Neuronal stem cell (in vitro differentiated cells): ENCODE measurements around the gene DLST.
A peak's percentile ranks its signal among the peaks of the same experiment; 100 is the strongest.

Experiments
- DNase-seq: peaks from one replicate; pipeline ENCODE4 v3.0.0-alpha.2; 2013; ENCODE audit warnings: low spot score
- H2AFZ ChIP-seq: one replicate; pipeline ENCODE4 v1.6.1; 2013; ENCODE audit warnings: mild to moderate bottlenecking, low read length, inconsistent platforms
- H2AK5ac ChIP-seq: 2 replicates; pipeline ENCODE4 v1.6.1; 2013; ENCODE audit warnings: low read depth, mild to moderate bottlenecking, inconsistent platforms, low read length, moderate library complexity, mixed read lengths
- H2BK120ac ChIP-seq: 2 replicates; pipeline ENCODE4 v1.6.1; 2013; ENCODE audit warnings: low read depth, mild to moderate bottlenecking, inconsistent platforms, low read length, moderate library complexity, mixed read lengths
- H2BK12ac ChIP-seq: one replicate; pipeline ENCODE4 v1.6.1; 2013; ENCODE audit warnings: low read length, inconsistent platforms
- H2BK15ac ChIP-seq: 2 replicates; pipeline ENCODE4 v1.6.1; 2013; ENCODE audit warnings: mild to moderate bottlenecking, low read length, inconsistent platforms, mixed read lengths
- H2BK5ac ChIP-seq: one replicate; pipeline ENCODE4 v1.6.1; 2013; ENCODE audit warnings: inconsistent platforms, mild to moderate bottlenecking, low read length, moderate library complexity
- H3K14ac ChIP-seq: one replicate; pipeline ENCODE4 v1.6.1; 2013; ENCODE audit warnings: low read length, inconsistent platforms
- H3K18ac ChIP-seq: 2 replicates; pipeline ENCODE4 v1.6.1; 2013; ENCODE audit warnings: low read length, inconsistent platforms
- H3K23ac ChIP-seq: 2 replicates; pipeline ENCODE4 v1.6.1; 2013; ENCODE audit warnings: low read depth, mild to moderate bottlenecking, mixed read lengths, low read length, inconsistent platforms; ENCODE audit not compliant: poor library complexity
- H3K27ac ChIP-seq: replicated peaks from 3 replicates; pipeline ENCODE4 v1.5.1; 2013; ENCODE audit warnings: low read length, inconsistent platforms
- H3K27me3 ChIP-seq, 3 experiments: 2 replicates each; pipeline ENCODE4 v1.6.1; 2013; ENCODE audit warnings: low read length in 3 of 3, mild to moderate bottlenecking in 2 of 3, inconsistent platforms in 1 of 3, low read depth in 1 of 3, mixed read lengths in 1 of 3, moderate library complexity in 1 of 3; ENCODE audit not compliant: control insufficient read depth in 3 of 3, insufficient read depth in 3 of 3
- H3K36me3 ChIP-seq, 2 donors: replicated peaks in 1 of 2; 2 replicates each; pipeline ENCODE4 v1.6.1; 2013; ENCODE audit warnings: low read length in 2 of 2; ENCODE audit not compliant: control insufficient read depth in 2 of 2, insufficient read depth in 2 of 2
- H3K4ac ChIP-seq: 2 replicates; pipeline ENCODE4 v1.6.1; 2013; ENCODE audit warnings: inconsistent platforms, mild to moderate bottlenecking, low read length, moderate library complexity
- H3K4me1 ChIP-seq, 2 donors: 1 replicate in 1 of 2; 2 replicates in 1 of 2; pipeline ENCODE4 v1.6.1; 2013; ENCODE audit warnings: low read length in 2 of 2, low read depth in 1 of 2; ENCODE audit not compliant: control insufficient read depth in 2 of 2, insufficient read depth in 1 of 2
- H3K4me2 ChIP-seq: one replicate; pipeline ENCODE4 v1.6.1; 2013; ENCODE audit warnings: mild to moderate bottlenecking, low read length, inconsistent platforms; ENCODE audit not compliant: insufficient read depth, poor library complexity, severe bottlenecking
- H3K4me3 ChIP-seq, 2 donors: 2 replicates each; pipeline ENCODE4 v1.5.1; 2013; ENCODE audit warnings: low read length in 2 of 2, mild to moderate bottlenecking in 2 of 2, inconsistent platforms in 1 of 2, moderate library complexity in 1 of 2
- H3K79me1 ChIP-seq: one replicate; pipeline ENCODE4 v1.6.1; 2013; ENCODE audit warnings: low read depth, mild to moderate bottlenecking, inconsistent platforms, low read length, moderate library complexity
- H3K9ac ChIP-seq: one replicate; pipeline ENCODE4 v1.6.1; 2013; ENCODE audit warnings: mild to moderate bottlenecking, low read depth, low read length, inconsistent platforms; ENCODE audit not compliant: poor library complexity
- H3K9me3 ChIP-seq, 2 donors: replicated peaks in 1 of 2; 2 replicates each; pipeline versions ENCODE3 to v1.6.1; 2013; ENCODE audit warnings: low read length in 2 of 2, mild to moderate bottlenecking in 2 of 2, inconsistent platforms in 1 of 2, low read depth in 1 of 2, mixed read lengths in 1 of 2, moderate library complexity in 1 of 2; ENCODE audit not compliant: control insufficient read depth in 2 of 2, insufficient read depth in 1 of 2
- H4K8ac ChIP-seq: one replicate; pipeline ENCODE4 v1.6.1; 2013; ENCODE audit warnings: low read depth, mild to moderate bottlenecking, inconsistent platforms, low read length, moderate library complexity
- H4K91ac ChIP-seq: one replicate; pipeline ENCODE4 v1.6.1; 2013; ENCODE audit warnings: low read length, low read depth, mild to moderate bottlenecking, inconsistent platforms; ENCODE audit not compliant: poor library complexity
- WGBS, 2 donors: extraction: QIAGEN DNeasy Blood & Tissue Kit; methylation state at CpG; one replicate each; pipeline ENCODE4 v1.1.7; 2013; ENCODE audit warnings: missing lambda C conversion rate in 2 of 2, mixed read lengths in 1 of 2; ENCODE audit not compliant: insufficient read length in 2 of 2, insufficient replicate concordance in 1 of 2; ENCODE audit errors: extremely low coverage in 2 of 2; 5-methylcytosine and 5-hydroxymethylcytosine counted together

The DLST gene

DNA sequence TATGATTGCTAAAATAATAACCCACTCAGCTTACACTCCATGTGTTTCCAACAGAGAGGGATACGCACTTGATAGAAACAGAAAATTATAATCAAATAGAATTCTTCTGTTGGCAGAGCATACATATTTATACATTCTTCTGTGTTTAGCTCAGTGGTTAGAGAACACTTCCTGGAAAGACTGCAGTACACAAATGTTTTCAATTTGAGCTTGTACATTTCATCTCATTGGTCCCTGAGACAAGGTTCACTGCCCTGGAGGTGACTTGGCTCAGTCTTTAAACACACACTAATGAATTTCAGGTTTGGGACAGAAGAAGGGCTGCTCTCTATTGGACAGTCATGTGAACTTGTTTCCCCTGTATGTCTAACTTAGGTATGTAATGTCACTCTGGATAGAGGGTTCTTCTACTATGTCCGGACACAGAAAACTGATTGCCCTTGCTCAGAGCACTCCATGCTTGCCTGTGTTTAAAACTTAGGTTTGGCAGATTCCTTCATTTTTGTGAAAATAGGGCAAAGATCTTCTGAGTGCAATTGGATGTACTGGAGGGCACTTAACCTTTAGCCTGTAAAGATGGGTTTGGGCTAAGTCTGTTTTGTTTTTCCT lies 28.7 kb upstream of the DLST start:
- H3K9ac ChIP-seq: no peak overlapping the region
- no peak overlapping the region for H3K4ac ChIP-seq
- no peak for DNase-seq
- no peaks in the 10 kb centered on the region for H3K36me3 ChIP-seq
- H3K4me2 ChIP-seq: no peak overlapping the region
- no peak overlapping the region for H3K18ac ChIP-seq
- H3K79me1 ChIP-seq: no peaks in the 10 kb centered on the region
- no peak overlapping the region for H2AFZ ChIP-seq
- no peak overlapping the region for H3K23ac ChIP-seq
- no peaks in the 10 kb centered on the region for H3K27me3 ChIP-seq
- peaks cover 0 to 3% of the 10 kb centered on the region in 2 donors for H3K4me1 ChIP-seq
- H3K14ac ChIP-seq: no peak overlapping the region
- H2BK15ac ChIP-seq: no peak overlapping the region
- H3K9me3 ChIP-seq: no peaks in the 10 kb centered on the region
- no peak overlapping the region for H2BK5ac ChIP-seq
- no peak overlapping the region for H3K27ac ChIP-seq
- H3K4me3 ChIP-seq: no peak overlapping the region
- no peak overlapping the region for H2BK12ac ChIP-seq
- WGBS, 2 donors: no CpG with 5 or more reads among the region's 2 CpGs
- H4K8ac ChIP-seq: no peak overlapping the region
- H4K91ac ChIP-seq: no peak overlapping the region
- H2BK120ac ChIP-seq: no peak overlapping the region
- no peak overlapping the region for H2AK5ac ChIP-seq

- Histone ChIP-seq H2AK5ac (no peak overlapping the region), H3K4me1 (peaks cover 0 to 3% of the 10 kb centered on the region in 2 donors), H3K4me2 (no peak overlapping the region), H3K9ac (no peak overlapping the region), H3K4ac (no peak overlapping the region), H3K4me3 (no peak overlapping the region), H2BK120ac (no peak overlapping the region), H4K91ac (no peak overlapping the region), H3K36me3 (no peaks in the 10 kb centered on the region), H2BK15ac (no peak overlapping the region), H3K23ac (no peak overlapping the region), H3K27me3 (no peaks in the 10 kb centered on the region), H2BK12ac (no peak overlapping the region), H3K18ac (no peak overlapping the region), H3K9me3 (no peaks in the 10 kb centered on the region), H3K14ac (no peak overlapping the region), H3K79me1 (no peaks in the 10 kb centered on the region), H3K27ac (no peak overlapping the region), H2AFZ (no peak overlapping the region), H2BK5ac (no peak overlapping the region), H4K8ac (no peak overlapping the region)
- WGBS, 2 donors: no CpG with 5 or more reads among the region's 4 CpGs
- no peak for DNase-seq
Measured at GRCh38 chr14:74853581-74853980, 28.1 kb upstream of the DLST start.

DNA sequence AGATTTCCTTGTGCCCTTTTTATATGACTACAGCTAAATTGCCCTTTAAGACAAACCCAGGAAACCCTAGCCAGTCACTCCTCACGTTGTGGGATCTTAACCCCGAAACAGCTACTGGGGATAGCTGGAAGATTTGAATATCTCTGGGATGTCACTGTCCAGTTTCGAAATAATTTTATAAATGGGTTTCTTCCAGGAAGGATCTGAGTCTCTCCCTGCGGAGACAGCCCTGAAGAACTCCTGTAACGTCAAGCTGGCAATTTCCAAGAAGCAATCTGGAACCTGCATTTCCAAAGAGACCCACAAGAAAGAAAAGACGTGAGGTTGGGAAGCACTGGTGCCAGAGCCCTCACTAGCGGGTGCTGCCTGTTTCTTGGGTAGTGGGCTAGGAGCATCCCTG lies 26.7 kb upstream of the DLST start:
- Histone ChIP-seq H3K79me1 (no peaks in the 10 kb centered on the region), H3K23ac (no peak overlapping the region)
- no CpG with 5 or more reads among the region's 7 CpGs for WGBS, 2 donors

GRCh38 chr14:74855945-74856344 lies 25.8 kb upstream of the DLST start:
- H3K4me1 ChIP-seq: peaks cover 0 to 3% of the 10 kb centered on the region in 2 donors
- no peak overlapping the region for H4K91ac ChIP-seq
- H3K23ac ChIP-seq: no peak overlapping the region
- H3K4me2 ChIP-seq: no peak overlapping the region
- DNase-seq: no peak
- H3K4me3 ChIP-seq: no peak overlapping the region
- no peaks in the 10 kb centered on the region for H3K27me3 ChIP-seq
- no peak overlapping the region for H2BK5ac ChIP-seq
- no peak overlapping the region for H2AK5ac ChIP-seq
- no peak overlapping the region for H2BK120ac ChIP-seq
- H4K8ac ChIP-seq: no peak overlapping the region
- H2BK15ac ChIP-seq: no peak overlapping the region
- H3K4ac ChIP-seq: no peak overlapping the region
- no peaks in the 10 kb centered on the region for H3K79me1 ChIP-seq
- no peak overlapping the region for H3K14ac ChIP-seq
- no CpG with 5 or more reads among the region's 4 CpGs for WGBS, 2 donors
- H2BK12ac ChIP-seq: no peak overlapping the region
- no peak overlapping the region for H3K27ac ChIP-seq
- H3K9ac ChIP-seq: peak overlapping the region; percentile 36
- no peak overlapping the region for H3K18ac ChIP-seq
- H2AFZ ChIP-seq: no peak overlapping the region
- no peaks in the 10 kb centered on the region for H3K36me3 ChIP-seq
- H3K9me3 ChIP-seq: no peaks in the 10 kb centered on the region

More for the DNA sequence above, 26.7 kb upstream of the DLST start:
- Histone ChIP-seq H3K4me1 (peaks cover 0 to 3% of the 10 kb centered on the region in 2 donors), H3K14ac (no peak overlapping the region), H3K27ac (no peak overlapping the region), H3K18ac (no peak overlapping the region), H2AFZ (no peak overlapping the region), H2BK15ac (no peak overlapping the region), H3K4ac (no peak overlapping the region), H3K4me2 (no peak overlapping the region), H2BK12ac (no peak overlapping the region), H3K27me3 (no peaks in the 10 kb centered on the region), H3K36me3 (no peaks in the 10 kb centered on the region), H2BK5ac (no peak overlapping the region), H3K4me3 (no peak overlapping the region), H3K9ac (no peak overlapping the region), H2BK120ac (no peak overlapping the region), H3K9me3 (no peaks in the 10 kb centered on the region), H2AK5ac (no peak overlapping the region), H4K8ac (no peak overlapping the region), H4K91ac (no peak overlapping the region)
- no peak for DNase-seq
